GM12872 (cell line): ENCODE results near the gene CRX.

Experiments used
- CTCF ChIP-seq: IDR thresholded peaks from 3 replicates; pipeline ENCODE4 v1.5.1; 2011; ENCODE audit warnings: low read depth, mild to moderate bottlenecking, low read length, moderate library complexity; ENCODE audit not compliant: insufficient read depth

Gene CRX

GRCh38 chr19:47821460-47822020 is at the start of gene CRX:
Gene CRX, plus strand, starts transcription at chr19:47821937. Its CDS starts 12,507 bp downstream, at chr19:47834444.
- TF ChIP-seq CTCF: no peak

GRCh38 chr19:47776568-47776967 is 45.2 kb upstream of the CRX start:
- TF ChIP-seq CTCF: no peak

- no peak for TF ChIP-seq CTCF
These were observed 43.4 kb upstream of the CRX start, which contains the start of gene SELENOW for GRCh38 chr19:47778049-47778953. Gene SELENOW, plus strand, starts transcription at chr19:47778703. Its CDS starts 83 bp downstream, at chr19:47778786.

GRCh38 chr19:47778954-47779351 is 42.8 kb upstream of the CRX start:
- no peak for TF ChIP-seq CTCF

GRCh38 chr19:47779524-47780214 is 42.1 kb upstream of the CRX start:
- no peak for TF ChIP-seq CTCF

GRCh38 chr19:47780215-47780551 is 41.6 kb upstream of the CRX start:
- TF ChIP-seq CTCF: no peak

GRCh38 chr19:47781590-47782262 is 40.0 kb upstream of the CRX start:
- no peak for TF ChIP-seq CTCF
